RKO (cell line): Measurements from ENCODE around the gene EGF.
A peak's percentile ranks its signal among the peaks of the same experiment; 100 is the strongest.
"Not testable (repeated sequence)": the region's sequence is repeated elsewhere in the genome, so short reads cannot be mapped to it uniquely, and the experiment has no call there.

Experiments
- DNase-seq: peaks from one replicate; pipeline ENCODE4 v3.0.0-alpha.2; 2016; ENCODE audit warnings: low spot score

EGF gene

DNA sequence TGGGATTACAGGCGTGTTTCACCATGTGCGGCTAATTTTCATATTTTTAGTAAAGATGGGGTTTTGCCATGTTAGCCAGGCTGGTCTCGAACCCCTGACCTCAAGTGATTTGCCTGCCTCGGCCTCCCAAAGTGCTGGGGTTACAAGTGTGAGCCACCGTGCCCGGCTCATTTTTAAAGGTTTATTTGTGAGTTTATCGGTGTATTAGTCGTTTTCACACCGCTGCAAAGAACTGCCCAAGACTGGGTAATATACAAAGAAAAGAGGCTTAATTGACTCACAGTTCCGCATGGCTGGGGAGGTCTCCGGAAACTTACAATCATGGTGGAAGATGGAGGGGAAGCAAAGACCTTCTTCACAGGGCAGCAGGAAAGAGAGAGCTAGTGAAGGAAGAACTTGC, 126.5 kb downstream of the EGF start:
- DNase-seq: not testable (repeated sequence)

DNA sequence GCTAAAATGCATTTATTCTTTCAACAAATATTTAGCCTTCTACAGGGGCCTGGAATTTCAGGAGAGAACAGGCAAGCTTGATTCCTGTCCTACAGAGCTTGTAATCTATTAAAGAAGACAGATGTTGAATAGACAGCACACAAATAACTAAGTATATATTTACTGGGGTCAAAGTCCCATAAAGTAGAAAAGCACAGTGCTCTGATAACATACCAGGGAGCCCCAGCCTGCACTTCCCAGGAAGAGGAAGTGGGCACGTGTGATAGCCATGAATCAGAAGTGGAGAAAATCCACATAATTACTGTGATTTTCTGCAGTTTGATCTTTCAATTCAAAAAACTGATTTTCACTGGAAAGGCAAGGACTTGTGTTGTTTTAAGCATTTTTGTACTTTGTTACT, 129.1 kb downstream of the EGF start:
- DNase-seq: no peak

DNA sequence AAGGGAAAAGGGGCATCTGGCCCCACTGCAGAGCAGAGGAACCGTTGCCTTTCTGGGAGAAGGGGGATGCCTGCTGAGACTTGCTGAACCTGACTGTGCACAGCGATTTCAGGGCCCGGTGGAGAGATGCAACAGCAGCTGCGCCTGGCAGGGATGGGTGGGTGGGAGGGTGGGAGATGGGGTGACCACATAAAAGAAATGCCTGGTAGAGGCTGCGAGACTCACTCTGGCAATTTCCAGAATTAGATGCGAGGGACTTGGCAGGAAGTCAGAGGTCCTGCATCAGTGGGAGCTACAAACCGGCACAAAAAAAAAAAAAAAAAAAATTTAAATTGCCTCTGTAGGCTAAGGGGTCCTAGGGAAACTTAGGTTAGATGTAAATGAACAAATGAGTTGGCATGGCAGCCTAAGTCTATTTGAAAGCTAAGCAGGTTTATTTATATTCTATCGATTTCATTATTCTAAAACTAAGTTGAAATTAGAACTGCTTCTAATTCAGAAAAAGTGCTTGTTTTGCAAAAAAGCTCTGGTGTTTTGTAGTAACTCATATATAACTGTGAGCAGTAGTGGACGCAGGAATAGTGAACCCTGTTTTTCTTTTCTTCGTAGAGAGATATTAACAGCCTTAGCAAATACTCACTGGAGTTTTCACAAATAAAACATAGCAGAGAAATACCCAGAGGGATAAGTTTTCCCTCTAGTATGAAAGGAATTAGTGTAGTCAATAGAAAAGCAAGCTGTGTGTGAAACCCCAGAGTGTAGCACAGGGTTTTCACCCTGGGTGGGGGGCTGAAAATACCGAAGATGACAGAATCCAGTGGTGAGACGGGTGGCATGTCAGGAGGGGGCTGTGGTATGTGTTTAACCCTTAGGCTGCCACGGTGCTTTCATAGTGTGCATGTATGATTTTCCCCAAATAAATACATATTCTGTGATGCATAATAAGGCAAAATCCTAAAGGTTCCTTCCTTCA, 130.1 kb downstream of the EGF start:
- no peak for DNase-seq

DNA sequence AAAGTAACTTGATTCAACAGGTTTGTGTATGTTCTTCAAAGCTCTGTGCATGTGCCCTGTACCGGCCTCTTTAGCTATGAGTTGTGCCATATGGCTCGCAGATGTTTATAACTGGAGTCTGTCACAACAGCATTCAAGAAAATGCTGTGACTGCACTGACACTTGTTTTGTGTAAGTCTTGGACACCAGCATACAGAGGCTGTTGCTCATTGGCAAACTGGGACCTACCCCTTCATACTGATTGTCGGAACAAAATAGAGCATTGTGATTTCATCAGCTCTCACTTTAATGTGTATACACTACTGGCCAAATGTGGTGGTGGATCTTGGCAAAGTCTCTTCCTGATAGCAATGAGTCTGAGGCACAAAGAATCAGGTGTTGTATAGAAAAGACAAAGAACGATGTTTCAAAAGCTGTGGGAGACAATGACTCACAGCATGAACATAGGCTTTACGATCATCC, 133.9 kb downstream of the EGF start:
- no peak for DNase-seq

DNA sequence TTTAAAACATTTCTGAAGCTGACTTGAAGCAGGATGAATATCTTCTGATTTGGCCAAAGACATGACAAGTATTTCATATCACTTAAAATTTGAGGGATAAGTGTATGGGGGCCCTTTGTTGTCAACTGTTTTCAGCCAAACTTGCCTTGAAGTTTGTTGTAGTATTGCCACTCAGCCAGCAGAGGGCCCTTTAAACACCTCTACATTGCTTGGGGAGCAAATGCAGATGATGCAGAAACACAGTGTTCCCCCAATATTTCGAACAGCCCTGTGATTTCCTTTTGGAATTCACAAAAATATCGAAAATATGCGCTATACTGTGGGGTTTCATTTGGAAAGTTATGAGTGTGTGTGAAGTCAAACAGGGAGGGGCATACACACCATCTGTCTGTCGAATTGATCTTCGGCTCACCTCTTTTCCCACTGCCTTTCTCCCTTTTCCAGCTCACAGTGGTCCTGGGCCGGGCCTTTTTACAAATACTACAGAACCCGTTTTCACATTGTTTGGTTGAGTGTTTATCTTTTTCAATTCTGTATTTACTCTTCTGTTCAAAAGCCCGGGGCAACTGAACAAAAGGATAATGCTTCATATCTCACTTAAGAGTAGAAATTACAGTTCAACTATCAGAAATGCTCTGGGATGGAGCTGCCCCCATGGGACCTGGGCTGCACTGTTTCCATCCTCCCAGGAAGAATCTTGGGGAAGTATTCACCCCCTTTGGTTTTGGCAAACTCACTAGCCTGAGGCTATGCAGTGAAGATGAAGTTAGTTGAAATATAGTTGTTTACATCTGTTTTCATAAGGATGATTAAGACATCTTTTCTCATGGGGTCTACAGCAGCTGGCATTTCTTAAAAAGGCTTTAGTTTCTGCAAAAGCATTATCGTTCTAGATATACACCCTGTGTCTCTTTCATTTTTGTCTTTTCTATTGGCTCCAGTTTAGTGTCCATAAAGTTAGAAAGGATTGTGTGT, 137.6 kb downstream of the EGF start:
- peak; percentile 56 for DNase-seq

DNA sequence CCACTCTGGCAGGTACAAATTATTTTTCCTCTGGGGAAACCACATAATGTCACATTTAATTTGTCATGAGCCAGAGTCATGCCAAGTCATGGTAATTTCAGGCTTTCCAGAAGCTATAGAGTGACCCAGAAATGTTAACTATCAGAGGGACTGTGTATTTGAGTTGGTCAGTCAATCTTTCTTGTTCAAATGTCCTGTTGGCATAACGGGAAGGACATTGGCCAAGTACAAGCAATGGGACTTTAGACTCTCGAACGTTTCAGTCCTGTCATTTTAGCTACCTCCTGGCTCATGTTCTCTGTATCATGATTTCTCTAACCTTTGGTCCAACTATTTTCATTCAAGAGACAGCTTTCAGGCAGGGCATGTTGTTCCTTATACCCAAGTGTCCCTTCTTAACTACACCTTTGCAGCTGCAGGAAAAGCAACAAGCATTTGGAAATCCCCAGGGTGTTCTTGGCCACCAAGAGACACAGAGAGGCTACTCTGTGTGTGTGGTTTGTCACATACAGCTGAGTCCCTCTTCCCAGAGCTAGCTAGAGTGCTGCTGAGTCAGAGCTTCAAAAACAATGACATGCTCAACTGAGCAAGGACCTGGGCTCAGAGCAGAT, 142.6 kb downstream of the EGF start:
- DNase-seq: no peak

DNA sequence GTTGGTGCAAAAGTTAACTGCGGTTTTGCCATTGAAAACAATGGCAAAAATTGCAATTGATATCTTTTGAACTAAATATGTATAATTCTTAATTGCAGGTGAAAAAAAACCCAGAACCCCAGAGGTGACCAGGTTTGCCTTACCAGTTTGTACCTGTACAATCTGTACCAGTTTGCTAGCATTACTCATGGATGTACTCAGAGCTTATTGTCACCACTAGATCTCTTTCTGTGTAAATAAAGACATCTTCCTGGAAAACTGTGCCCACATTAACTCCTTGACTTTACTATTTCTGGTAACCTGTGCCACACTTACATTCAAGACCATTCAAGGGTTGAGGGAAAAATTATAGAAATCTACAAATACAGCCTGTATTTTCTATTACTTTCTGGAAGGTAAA, 146.0 kb downstream of the EGF start:
- DNase-seq: no peak

DNA sequence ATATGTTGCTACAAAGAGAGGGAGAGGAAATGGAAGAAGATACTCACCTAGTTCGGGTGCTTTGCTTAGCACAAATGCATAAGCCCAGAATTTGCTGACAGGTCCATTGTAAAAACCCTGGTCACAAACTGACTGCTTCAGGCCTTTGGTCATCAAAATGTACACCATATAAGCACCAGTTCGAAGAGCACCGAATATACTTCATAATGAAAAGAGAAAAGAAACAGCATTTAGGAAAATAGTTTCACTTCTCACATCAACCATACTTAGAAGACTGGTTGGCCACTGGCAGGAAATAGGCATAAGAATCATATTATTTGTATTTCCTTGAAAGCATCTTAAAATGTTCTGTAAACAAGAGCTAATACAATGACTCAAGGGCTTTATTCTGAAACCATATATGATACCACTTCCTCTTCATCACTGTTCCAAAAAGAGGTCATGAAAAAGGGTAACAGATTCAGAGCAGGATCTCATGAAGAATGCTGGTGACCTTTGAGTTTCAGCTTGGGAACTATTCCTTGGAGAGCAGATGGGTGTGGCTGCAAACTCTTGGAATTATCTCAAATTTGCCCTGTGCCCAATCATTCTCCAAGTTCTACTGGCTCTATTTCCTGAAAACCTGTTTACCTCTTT, 147.0 kb downstream of the EGF start:
- DNase-seq: no peak

DNA sequence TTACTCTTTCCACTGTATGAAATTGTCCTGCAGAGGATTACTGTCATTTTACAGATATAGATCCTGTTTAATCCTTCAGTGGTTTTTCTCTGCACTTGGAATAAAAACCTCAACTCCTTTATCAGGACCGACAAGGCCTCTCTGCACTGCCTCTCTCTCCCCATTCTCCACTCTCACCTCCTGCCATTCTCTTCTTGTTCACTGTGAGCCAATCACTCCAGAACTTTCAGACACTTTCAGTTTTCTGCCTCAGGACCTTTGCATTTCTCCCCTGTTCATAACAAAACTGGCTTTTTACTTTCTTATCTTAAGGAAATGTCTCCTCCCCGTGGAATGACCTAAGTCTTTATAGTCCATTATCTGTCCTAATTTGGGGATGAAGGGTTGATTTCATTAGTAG, 148.4 kb downstream of the EGF start:
- no peak for DNase-seq
